ENCODE measurements around the gene YIF1B.
"Not testable (repeated sequence)": the region's sequence is repeated elsewhere in the genome, so short reads cannot be mapped to it uniquely, and the experiment has no call there.

Gene YIF1B

DNA sequence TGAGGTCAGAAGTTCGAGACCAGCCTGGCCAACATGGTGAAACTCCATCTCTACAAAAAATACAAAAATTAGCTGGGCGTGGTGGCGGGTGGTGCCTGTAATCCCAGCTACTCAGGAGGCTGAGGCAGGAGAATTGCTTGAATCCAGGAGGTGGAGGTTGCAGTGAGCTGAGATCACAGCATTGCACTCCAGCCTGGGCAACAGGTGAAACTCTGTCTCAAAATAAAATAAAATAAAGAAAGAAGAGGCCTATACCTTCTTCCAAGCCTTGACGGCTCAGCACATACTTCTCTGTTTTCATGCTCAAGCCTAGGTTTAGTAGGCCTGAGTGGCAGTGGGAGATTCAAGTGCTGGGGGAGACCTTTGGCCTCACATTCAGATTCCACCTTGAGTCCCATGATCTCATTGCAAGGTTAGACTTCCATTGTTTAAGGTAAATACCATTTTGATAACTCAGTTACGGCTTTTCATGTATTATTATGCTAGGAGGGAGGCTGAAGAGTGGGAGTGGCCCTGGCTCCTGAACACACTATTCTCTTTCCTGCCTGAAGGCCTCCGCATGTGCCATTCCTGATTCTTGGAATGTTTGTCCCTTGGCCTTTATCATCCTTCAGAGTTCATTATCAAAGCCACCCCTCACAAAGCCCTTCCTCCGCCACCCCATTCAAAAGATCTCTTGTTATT is 53.0 kb downstream of the YIF1B start:
- H3K9me3 Mint-ChIP-seq, result no peaks in the 10 kb centered on the region
- H3K27ac Mint-ChIP-seq, result no peak overlapping the region
- H3K4me3 Mint-ChIP-seq, result no peak overlapping the region
- no peaks in the 10 kb centered on the region for H3K36me3 Mint-ChIP-seq
- peaks cover 30% of the 10 kb centered on the region for H3K4me1 Mint-ChIP-seq
- peaks cover 5% of the 10 kb centered on the region for H3K27me3 Mint-ChIP-seq

DNA sequence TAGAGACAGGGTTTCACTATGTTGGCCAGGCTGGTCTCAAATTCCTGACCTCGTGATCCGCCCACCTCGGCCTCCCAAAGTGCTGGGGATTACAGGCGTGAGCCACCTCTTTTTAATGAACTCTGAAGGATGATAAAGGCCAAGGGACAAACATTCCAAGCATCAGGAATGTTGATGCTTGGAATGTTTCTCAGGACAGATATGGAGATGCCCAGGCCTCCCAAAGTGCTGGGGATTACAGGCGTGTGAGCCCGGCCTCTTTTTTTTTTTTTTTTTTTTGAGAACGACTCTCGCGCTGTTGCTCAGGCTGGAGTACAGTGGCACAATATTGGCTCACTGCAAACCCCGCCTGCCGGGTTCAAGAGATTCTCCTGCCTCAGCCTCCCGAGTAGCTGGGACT is 53.8 kb downstream of the YIF1B start:
- H3K4me1 Mint-ChIP-seq, result peaks cover 25% of the 10 kb centered on the region
- H3K9me3 Mint-ChIP-seq, H3K27ac Mint-ChIP-seq, H3K4me3 Mint-ChIP-seq, H3K27me3 Mint-ChIP-seq, H3K36me3 Mint-ChIP-seq: not testable (repeated sequence)

DNA sequence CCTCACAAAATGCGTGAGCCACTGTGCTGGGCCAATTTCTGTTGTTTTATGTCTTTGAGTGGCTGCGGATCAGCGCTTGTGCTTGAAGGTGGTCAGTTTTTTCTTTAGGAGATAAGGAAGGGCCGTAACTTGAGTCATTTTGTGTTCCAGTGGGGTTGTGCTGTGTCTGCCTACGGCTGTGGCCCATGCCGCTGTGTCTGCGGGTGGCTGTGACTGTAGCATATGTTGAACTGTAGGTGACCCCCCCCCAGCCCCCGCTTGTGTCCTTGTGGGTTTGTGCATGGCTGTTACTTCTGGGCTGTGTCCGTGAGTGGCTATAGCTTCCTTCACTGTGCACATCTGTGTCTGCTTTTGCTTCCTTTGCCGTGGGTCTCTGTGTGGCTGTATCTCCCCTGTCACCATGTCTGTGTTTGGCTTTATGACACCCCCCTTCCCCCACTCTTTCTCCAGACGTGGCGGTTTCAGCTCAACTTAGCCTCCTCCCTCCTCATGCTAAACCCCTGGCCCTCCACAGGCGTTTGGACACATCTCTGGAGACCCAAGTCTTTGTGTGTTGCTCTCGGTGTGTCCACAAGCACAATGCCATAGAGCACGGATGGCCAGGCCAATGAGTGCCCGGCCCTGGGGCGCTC is 60.2 kb downstream of the YIF1B start:
- H3K27ac Mint-ChIP-seq, result no peak overlapping the region
- H3K27me3 Mint-ChIP-seq, result peaks cover 24% of the 10 kb centered on the region
- H3K36me3 Mint-ChIP-seq, result no peaks in the 10 kb centered on the region
- no peak overlapping the region for H3K4me3 Mint-ChIP-seq
- H3K9me3 Mint-ChIP-seq, result no peaks in the 10 kb centered on the region
- H3K4me1 Mint-ChIP-seq, result no peaks in the 10 kb centered on the region

DNA sequence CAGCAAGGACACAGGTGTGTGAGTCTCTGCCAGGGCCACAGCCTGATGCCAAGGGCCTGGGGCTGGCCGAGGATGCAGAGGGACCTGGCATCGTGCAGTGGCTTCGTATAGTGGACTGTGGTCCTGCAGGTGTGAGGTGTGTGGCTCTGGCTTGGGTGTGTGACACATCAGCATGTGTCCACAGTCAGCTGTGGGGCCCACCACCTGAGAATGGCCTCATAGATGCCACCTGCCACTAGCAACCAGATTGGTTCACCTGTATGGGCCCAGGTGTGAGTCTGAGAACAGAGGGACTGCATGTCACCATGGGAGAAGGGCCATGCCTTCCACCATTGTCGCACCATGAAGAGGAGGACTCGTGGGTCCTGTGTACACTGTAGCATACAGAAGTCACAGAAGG is 62.0 kb downstream of the YIF1B start:
- Mint-ChIP-seq H3K9me3 (no peaks in the 10 kb centered on the region), H3K27ac (no peak overlapping the region), H3K4me1 (no peaks in the 10 kb centered on the region), H3K36me3 (no peaks in the 10 kb centered on the region), H3K4me3 (no peak overlapping the region), H3K27me3 (peaks cover 21% of the 10 kb centered on the region)
